Left lobe of liver (tissue), 2 donors: Measurements from ENCODE around the gene CIC. TPM values are rescaled to one million over a fixed set of nuclear protein-coding genes. Genes with fewer than 3 reads are reported as not detected.
"Not testable (repeated sequence)": the region's sequence is repeated elsewhere in the genome, so short reads cannot be mapped to it uniquely, and the experiment has no call there.

ENCODE experiments used
- ATAC-seq: fragments of 200-7000 bp; cut with Tn5 transposase; one replicate; pipeline ENCODE4 v1.9.1; 2020; ENCODE audit warnings: mild to moderate bottlenecking, moderate library complexity
- DNase-seq: peaks from one replicate; pipeline ENCODE4 v3.0.0-alpha.2; 2020; ENCODE audit warnings: low spot score
- total RNA-seq: library from RNA; stranded (reverse); gene quantifications from one replicate; pipeline ENCODE4 v1.2.1, GENCODE V29; 2021
- donor health status: DM: no; HTN: no; CAD: no; lungs with moderate emphysema.
- donor health status: DM: no; HTN: yes; CAD: no.

CIC gene
- total RNA-seq, 1 donor from 2014 or later: 25.2 TPM

GRCh38 chr19:42327381-42327780 lies 58.3 kb downstream of the CIC start:
- ATAC-seq (no peak), DNase-seq (no peak)

- no peak for DNase-seq
Observed at GRCh38 chr19:42328106-42328505, 59.1 kb downstream of the CIC start.

GRCh38 chr19:42328854-42329253 lies 59.8 kb downstream of the CIC start:
- ATAC-seq: no peak
- no peak for DNase-seq

More at GRCh38 chr19:42328106-42328505, 59.1 kb downstream of the CIC start:
- no peak for ATAC-seq

- no peak for ATAC-seq
- DNase-seq: no peak
Observed at GRCh38 chr19:42330241-42330711, 61.2 kb downstream of the CIC start.

- not testable (repeated sequence) for ATAC-seq, DNase-seq
Observed at GRCh38 chr19:42331333-42331732, 62.3 kb downstream of the CIC start.

- no peak for DNase-seq
- no peak for ATAC-seq
Observed at GRCh38 chr19:42332059-42332458, 63.0 kb downstream of the CIC start.

GRCh38 chr19:42333018-42333417 lies 64.0 kb downstream of the CIC start:
- ATAC-seq (no peak), DNase-seq (no peak)

- no peak for ATAC-seq
Observed at GRCh38 chr19:42333975-42334696, 65.1 kb downstream of the CIC start.

GRCh38 chr19:42334697-42335373 lies 65.8 kb downstream of the CIC start:
- ATAC-seq (no peak), DNase-seq (no peak)

More at GRCh38 chr19:42333975-42334696, 65.1 kb downstream of the CIC start:
- DNase-seq: no peak

- ATAC-seq (no peak), DNase-seq (no peak)
Observed at GRCh38 chr19:42335374-42335936, 66.4 kb downstream of the CIC start.

GRCh38 chr19:42335971-42336370 lies 66.9 kb downstream of the CIC start:
- ATAC-seq (no peak), DNase-seq (no peak)

- not testable (repeated sequence) for ATAC-seq, DNase-seq
Observed at GRCh38 chr19:42339126-42339860, 70.2 kb downstream of the CIC start.

GRCh38 chr19:42339922-42340321 lies 70.9 kb downstream of the CIC start:
- DNase-seq, ATAC-seq: not testable (repeated sequence)

- ATAC-seq (no peak), DNase-seq (no peak)
Observed at GRCh38 chr19:42343344-42344110, 74.5 kb downstream of the CIC start.

GRCh38 chr19:42344336-42344893 lies 75.4 kb downstream of the CIC start:
- ATAC-seq (no peak), DNase-seq (no peak)

Other genes with a start within 250 kb of the CIC start
- 0.25 TPM for gene GRIK5, start 199.0 kb upstream of the CIC start, total RNA-seq
- 5.4 TPM for gene ZNF574, start 193.1 kb upstream of the CIC start, total RNA-seq
- gene POU2F2, start 136.8 kb upstream of the CIC start, total RNA-seq: 0.83 TPM
- 15.0 TPM for gene DEDD2, start 51.6 kb upstream of the CIC start, total RNA-seq
- gene ZNF526, start 48.9 kb upstream of the CIC start, total RNA-seq: 5.3 TPM
- 15.1 TPM for gene GSK3A, start 26.6 kb upstream of the CIC start, total RNA-seq
- 35.9 TPM for gene ERF, start 14.1 kb upstream of the CIC start, total RNA-seq
- gene PRR19, start 32.9 kb downstream of the CIC start, total RNA-seq: 0.65 TPM
- gene PAFAH1B3, start 33.4 kb downstream of the CIC start, total RNA-seq: 2.2 TPM
- not detected for gene TMEM145, start 44.1 kb downstream of the CIC start, total RNA-seq
- gene MEGF8, start 56.4 kb downstream of the CIC start, total RNA-seq: 11.7 TPM
- gene CNFN, start 121.0 kb downstream of the CIC start, total RNA-seq: not detected
- 0.83 TPM for gene LIPE, start 158.1 kb downstream of the CIC start, total RNA-seq
- not detected for gene CXCL17, start 173.7 kb downstream of the CIC start, total RNA-seq